Esophagus squamous epithelium (tissue), 5 donors: Measurements from ENCODE around the gene DAD1. TPM values are rescaled to one million over a fixed set of nuclear protein-coding genes. Genes with fewer than 3 reads are reported as not detected.

Experiments used
- DNase-seq: peaks from one replicate; lab custom pipeline; 2025; lab: John Stamatoyannopoulos, UW
- H3K27ac ChIP-seq, 4 donors: fragments of 200-600 bp; sonication (generic); one replicate each; pipeline ENCODE4 v1.5.1; 2016 to 2019; ENCODE audit warnings: mild to moderate bottlenecking in 1 of 4
- H3K27me3 ChIP-seq, 4 donors: fragments of 200-600 bp; sonication (generic); 1 replicate in 3 of 4; 2 replicates in 1 of 4; pipeline versions ENCODE4 v1.5.1 to v1.6.0; 2017 to 2021; ENCODE audit warnings: antibody characterized with exemption in 1 of 4
- H3K36me3 ChIP-seq, 3 donors: fragments of 200-600 bp; sonication (generic); one replicate each; pipeline ENCODE4 v1.5.1; 2016 to 2019
- H3K4me1 ChIP-seq, 3 donors: fragments of 200-600 bp; sonication (generic); one replicate each; pipeline ENCODE4 v1.5.1; 2017 to 2019
- H3K4me3 ChIP-seq, 4 donors: fragments of 200-600 bp; sonication (generic); 1 replicate in 3 of 4; 2 replicates in 1 of 4; pipeline ENCODE4 v1.5.1; 2016 to 2019; ENCODE audit warnings: mild to moderate bottlenecking in 2 of 4, moderate library complexity in 1 of 4
- H3K9me3 ChIP-seq, 3 donors: fragments of 200-600 bp; sonication (generic); one replicate each; pipeline ENCODE4 v1.5.1; 2016 to 2019
- CTCF ChIP-seq, 6 experiments: fragments of 450-650 bp in 4 of 6; fragments of 200-600 bp in 2 of 6; sonication (generic) in 2 of 6; IDR thresholded peaks; one replicate each; pipeline ENCODE4 v1.5.1; 2016 to 2019; ENCODE audit warnings: antibody characterized with exemption in 6 of 6, mild to moderate bottlenecking in 4 of 6, moderate library complexity in 4 of 6
- POLR2A ChIP-seq, 4 donors: fragments of 450-650 bp; IDR thresholded peaks; one replicate each; pipeline ENCODE4 v1.6.1; 2017; ENCODE audit warnings: antibody characterized with exemption in 4 of 4, mild to moderate bottlenecking in 4 of 4, moderate library complexity in 3 of 4
- WGBS, 2 donors: methylation state at CpG; one replicate each; pipeline ENCODE4 v1.1.5; 2018; 5-methylcytosine and 5-hydroxymethylcytosine counted together
- intact Hi-C: fragments of 100-400 bp; cut with DNase I; formaldehyde crosslinking; loops from one replicate; pipeline ENCODE4 v1.15.0; 2022
- total RNA-seq, 4 donors: library from RNA; depleted of rRNA; stranded (reverse); fragments of >200 nt; gene quantifications; one replicate each; pipeline ENCODE4 v1.1.0, GENCODE V29; 2016
- donor health status: DM: yes; HTN: yes; CAD: no.

The DAD1 gene
- total RNA-seq, 4 donors from 2014 or later, result 174 to 280 (median 225) TPM

- 11 to 20% methylated on average over 6 of the region's 6 CpGs for WGBS, 2 donors
- no peak for DNase-seq
- H3K9me3 ChIP-seq, result no peaks in the 10 kb centered on the region
Measured at GRCh38 chr14:22536853-22537338, 52.1 kb downstream of the DAD1 start.

DNA sequence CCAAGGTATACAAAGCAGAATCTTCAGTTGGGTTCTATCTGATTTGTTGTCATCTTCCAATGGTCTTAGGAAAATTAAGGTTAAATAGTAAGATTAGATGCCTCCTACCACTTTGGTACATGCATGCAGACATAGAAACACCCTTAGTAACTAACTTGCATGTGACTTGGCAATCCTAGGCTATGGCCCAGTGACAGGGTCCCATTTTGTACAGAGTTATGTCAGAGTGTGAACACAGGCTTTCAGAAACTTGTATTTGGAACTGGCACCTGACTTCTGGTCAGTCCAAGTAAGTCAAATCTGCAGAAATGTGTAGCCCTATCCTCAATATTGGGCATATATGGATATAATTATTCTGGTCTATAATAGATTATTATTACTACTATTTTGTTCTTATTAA lies 53.1 kb downstream of the DAD1 start:
- Histone ChIP-seq H3K9me3 (no peaks in the 10 kb centered on the region), H3K4me3 (no peak overlapping the region), H3K27me3 (no peaks in the 10 kb centered on the region), H3K27ac (peak overlapping the region in 1 of 4 donors; percentile 72), H3K36me3 (no peaks in the 10 kb centered on the region), H3K4me1 (peaks cover 5 to 44% (median 19%) of the 10 kb centered on the region in 3 donors)
- intact Hi-C loops, result no loop called here
- no peak for DNase-seq
- TF ChIP-seq CTCF (IDR thresholded peaks at IDR 0.05), result no peak
- TF ChIP-seq POLR2A (IDR thresholded peaks at IDR 0.05), result no peak

More at GRCh38 chr14:22536853-22537338, 52.1 kb downstream of the DAD1 start:
- no peaks in the 10 kb centered on the region for H3K36me3 ChIP-seq
- peaks cover 5 to 53% (median 27%) of the 10 kb centered on the region in 3 donors for H3K4me1 ChIP-seq
- H3K27ac ChIP-seq, result peak overlapping the region; percentile 54 to 76 (median 69)
- intact Hi-C loops, result no loop called here
- TF ChIP-seq POLR2A (IDR thresholded peaks at IDR 0.05) (no peak), CTCF (IDR thresholded peaks at IDR 0.05) (no peak)
- H3K4me3 ChIP-seq, result no peak overlapping the region
- H3K27me3 ChIP-seq, result no peaks in the 10 kb centered on the region

DNA sequence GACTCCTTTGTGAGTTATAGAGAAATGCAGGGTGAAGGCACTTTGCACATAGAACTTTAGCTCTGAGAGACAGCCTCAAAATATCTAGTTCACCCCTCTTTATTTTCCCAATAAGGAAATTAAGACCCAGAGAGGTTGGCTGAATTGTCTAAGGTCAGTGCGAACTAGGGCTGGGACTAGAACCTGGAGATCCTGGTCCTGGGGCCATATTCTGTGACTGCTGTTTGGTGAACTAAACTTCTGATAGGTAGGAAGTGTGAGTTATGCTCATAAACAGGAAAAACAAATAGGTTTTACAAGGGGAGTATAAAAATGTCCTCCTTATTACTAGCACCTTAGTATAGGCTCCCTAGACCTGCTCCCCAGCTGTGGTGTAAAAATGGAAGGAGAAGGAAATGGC lies 53.9 kb downstream of the DAD1 start:
- intact Hi-C loops, result no loop called here
- DNase-seq, result no peak
- no peaks in the 10 kb centered on the region for H3K36me3 ChIP-seq
- 83 to 92% methylated on average over 1 of the region's 1 CpG for WGBS, 2 donors
- TF ChIP-seq POLR2A (IDR thresholded peaks at IDR 0.05), result no peak
- no peak for TF ChIP-seq CTCF (IDR thresholded peaks at IDR 0.05)
- no peak overlapping the region for H3K27ac ChIP-seq
- H3K4me1 ChIP-seq, result peaks cover 5 to 42% (median 19%) of the 10 kb centered on the region in 3 donors
- no peaks in the 10 kb centered on the region for H3K9me3 ChIP-seq
- H3K4me3 ChIP-seq, result no peak overlapping the region
- no peaks in the 10 kb centered on the region for H3K27me3 ChIP-seq

DNA sequence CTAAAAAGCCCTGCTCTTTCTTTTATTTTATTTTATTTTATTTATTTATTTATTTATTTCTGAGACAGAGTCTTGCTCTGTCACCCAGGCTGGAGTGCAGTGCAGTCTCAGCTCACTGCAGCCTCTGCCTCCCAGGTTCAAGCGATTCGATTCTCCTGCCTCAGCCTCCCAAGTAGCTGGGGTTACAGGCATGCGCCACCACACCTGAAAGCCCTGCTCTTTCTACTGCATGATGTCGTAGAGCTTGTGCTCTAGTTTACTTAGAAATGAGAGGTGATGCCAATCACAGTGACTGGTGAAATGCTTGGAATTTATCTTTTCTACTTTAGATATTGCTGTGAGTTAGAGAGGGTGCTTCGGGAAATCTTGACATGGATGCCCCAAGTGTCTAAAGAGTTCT lies 54.5 kb downstream of the DAD1 start:
- no peak for TF ChIP-seq POLR2A (IDR thresholded peaks at IDR 0.05)
- no peak for TF ChIP-seq CTCF (IDR thresholded peaks at IDR 0.05)
- WGBS, 2 donors, result 84 to 99% methylated on average over 5 of the region's 5 CpGs
- Histone ChIP-seq H3K9me3 (no peaks in the 10 kb centered on the region), H3K4me1 (peaks cover 5 to 37% (median 19%) of the 10 kb centered on the region in 3 donors), H3K36me3 (no peaks in the 10 kb centered on the region), H3K27me3 (no peaks in the 10 kb centered on the region), H3K27ac (no peak overlapping the region), H3K4me3 (no peak overlapping the region)
- intact Hi-C loops, result no loop called here
- no peak for DNase-seq

DNA sequence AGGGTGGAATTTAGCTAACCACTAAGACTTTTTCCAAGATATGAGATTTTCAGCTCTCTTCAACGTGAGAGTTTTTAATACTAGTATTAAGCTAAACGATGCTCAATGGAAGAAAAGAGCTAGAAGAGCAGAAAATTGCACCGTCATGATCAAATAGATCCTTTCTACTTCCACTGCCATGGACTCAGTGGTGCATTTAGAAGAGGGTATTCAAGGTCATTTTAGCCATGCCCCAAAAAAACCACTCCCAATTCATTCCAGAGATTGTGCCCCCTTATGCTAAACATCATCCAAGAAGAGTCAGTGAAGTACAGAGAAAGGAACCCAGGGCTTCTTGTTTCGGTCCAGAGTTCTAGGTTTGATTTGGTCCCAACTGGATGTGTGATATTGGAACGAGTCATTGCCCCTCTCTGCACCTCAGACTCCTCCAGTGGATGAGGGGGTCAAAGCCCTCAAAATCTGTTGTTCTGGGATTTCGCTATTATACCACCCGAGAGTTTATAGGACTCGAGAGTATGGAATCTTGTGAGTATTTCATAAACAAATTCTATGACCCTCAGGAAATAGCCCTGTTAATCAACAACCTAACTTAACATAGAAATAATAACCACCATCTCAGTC lies 55.2 kb downstream of the DAD1 start:
- WGBS, 2 donors, result 93 to 96% methylated on average over 8 of the region's 8 CpGs
- Histone ChIP-seq H3K36me3 (no peaks in the 10 kb centered on the region), H3K27me3 (no peaks in the 10 kb centered on the region), H3K27ac (no peak overlapping the region), H3K4me1 (peaks cover 5 to 36% (median 19%) of the 10 kb centered on the region in 3 donors), H3K9me3 (no peaks in the 10 kb centered on the region), H3K4me3 (no peak overlapping the region)
- TF ChIP-seq CTCF (IDR thresholded peaks at IDR 0.05) (no peak), POLR2A (IDR thresholded peaks at IDR 0.05) (no peak)
- intact Hi-C loops, result no loop called here
- no peak for DNase-seq
